Activated CD8-positive, alpha-beta memory T cell treated with anti-CD3 and anti-CD28 coated beads for 36 hours (primary cell): ENCODE measurements around the gene RAP1GAP2. TPM values are rescaled to one million over a fixed set of nuclear protein-coding genes. Genes with fewer than 3 reads are reported as not detected.
"Not testable (repeated sequence)": the region's sequence is repeated elsewhere in the genome, so short reads cannot be mapped to it uniquely, and the experiment has no call there.

Source experiments
- CTCF ChIA-PET: fragments of 350-600 bp; sonication (Branson Sonifier 250); formaldehyde crosslinking; loops from one replicate; lab custom pipeline; 2021; ENCODE audit warnings: antibody characterized with exemption; lab: Charles Lee
- POLR2A ChIA-PET: fragments of 350-600 bp; sonication (Branson Sonifier 250); formaldehyde crosslinking; loops from one replicate; lab custom pipeline; 2021; ENCODE audit warnings: antibody characterized with exemption; lab: Charles Lee
- total RNA-seq, 2 experiments: library from RNA; stranded (reverse); gene quantifications; one replicate each; pipeline ENCODE4 v1.2.3, GENCODE V29; 2021

Gene RAP1GAP2
- total RNA-seq, 2 experiments from 2014 or later: 0.27 to 0.52 TPM

GRCh38 chr17:2803971-2804370 is 7.7 kb downstream of the RAP1GAP2 start:
- ChIA-PET POLR2A (no interaction called here), CTCF (interaction anchor here (1.4 kb wide), 1 partner anchor 18 kb away, joined by 3 read pairs; no protein-coding TSS in a partner anchor)

GRCh38 chr17:2804912-2805311 is 8.7 kb downstream of the RAP1GAP2 start:
- CTCF ChIA-PET: interaction anchor here (1.4 kb wide), 1 partner anchor 10 kb away, joined by 5 read pairs; no protein-coding TSS in a partner anchor
- POLR2A ChIA-PET: no interaction called here

GRCh38 chr17:2805961-2806360 is 9.7 kb downstream of the RAP1GAP2 start:
- CTCF ChIA-PET: interaction anchor here (0.6 to 1.4 kb wide), 2 partner anchors 8 to 157 kb away, joined by 3 to 5 read pairs; no protein-coding TSS in a partner anchor

GRCh38 chr17:2808367-2809335 is 12.4 kb downstream of the RAP1GAP2 start:
- POLR2A ChIA-PET: no interaction called here
- CTCF ChIA-PET: no interaction called here

More at GRCh38 chr17:2805961-2806360, 9.7 kb downstream of the RAP1GAP2 start:
- POLR2A ChIA-PET: interaction anchor here (0.6 kb wide), 1 partner anchor 93 kb away, joined by 5 read pairs; no protein-coding TSS in a partner anchor

GRCh38 chr17:2809337-2809736 is 13.1 kb downstream of the RAP1GAP2 start:
- POLR2A ChIA-PET: no interaction called here
- CTCF ChIA-PET: no interaction called here

- ChIA-PET CTCF (interaction anchor here (1.0 to 2.7 kb wide), 12 partner anchors 9 to 117 kb away, joined by 3 to 19 read pairs (median 4); partner anchors contain the start of gene RAP1GAP2), POLR2A (interaction anchor here (0.5 to 1.1 kb wide), 3 partner anchors 19 to 104 kb away, joined by 3 to 4 read pairs (median 3); no protein-coding TSS in a partner anchor)
These were observed 17.8 kb downstream of the RAP1GAP2 start for GRCh38 chr17:2814049-2814448.

- POLR2A ChIA-PET: interaction anchor here (0.5 to 1.1 kb wide), 3 partner anchors 20 to 105 kb away, joined by 3 to 4 read pairs (median 3); no protein-coding TSS in a partner anchor
- CTCF ChIA-PET: interaction anchor here (0.8 to 2.7 kb wide), 14 partner anchors 9 to 117 kb away, joined by 3 to 19 read pairs (median 4); partner anchors contain the start of gene RAP1GAP2
These were observed 18.5 kb downstream of the RAP1GAP2 start for GRCh38 chr17:2814481-2815341.

- POLR2A ChIA-PET: no interaction called here
These were observed 19.5 kb downstream of the RAP1GAP2 start for GRCh38 chr17:2815781-2816185.

GRCh38 chr17:2816688-2817087 is 20.4 kb downstream of the RAP1GAP2 start:
- CTCF ChIA-PET: no interaction called here
- POLR2A ChIA-PET: no interaction called here

More at GRCh38 chr17:2815781-2816185, 19.5 kb downstream of the RAP1GAP2 start:
- CTCF ChIA-PET: interaction anchor here (2.0 to 2.7 kb wide), 2 partner anchors 12 to 33 kb away, joined by 8 to 19 read pairs; no protein-coding TSS in a partner anchor

GRCh38 chr17:2819294-2819693 is 23.1 kb downstream of the RAP1GAP2 start:
- CTCF ChIA-PET, POLR2A ChIA-PET: not testable (repeated sequence)

GRCh38 chr17:2819921-2820501 is 23.8 kb downstream of the RAP1GAP2 start:
- ChIA-PET POLR2A (no interaction called here), CTCF (no interaction called here)

GRCh38 chr17:2821868-2822267 is 25.6 kb downstream of the RAP1GAP2 start:
- POLR2A ChIA-PET: no interaction called here
- CTCF ChIA-PET: interaction anchor here (1.1 kb wide), 1 partner anchor 109 kb away, joined by 3 read pairs; no protein-coding TSS in a partner anchor

GRCh38 chr17:2822358-2822757 is 26.1 kb downstream of the RAP1GAP2 start:
- POLR2A ChIA-PET: no interaction called here
- CTCF ChIA-PET: no interaction called here

- ChIA-PET POLR2A (no interaction called here), CTCF (interaction anchor here (0.6 to 1.4 kb wide), 5 partner anchors 11 to 660 kb away, joined by 3 to 6 read pairs (median 3); no protein-coding TSS in a partner anchor)
These were observed 29.2 kb downstream of the RAP1GAP2 start for GRCh38 chr17:2825253-2825970.

- ChIA-PET CTCF (interaction anchor here (0.7 to 3.9 kb wide), 10 partner anchors 13 to 369 kb away, joined by 3 to 20 read pairs (median 4); no protein-coding TSS in a partner anchor), POLR2A (interaction anchor here (0.7 kb wide), 1 partner anchor 139 kb away, joined by 4 read pairs; no protein-coding TSS in a partner anchor)
These were observed 32.3 kb downstream of the RAP1GAP2 start for GRCh38 chr17:2828397-2829038.

- ChIA-PET CTCF (interaction anchor here (0.6 to 2.1 kb wide), 3 partner anchors 18 to 113 kb away, joined by 3 to 6 read pairs (median 4); no protein-coding TSS in a partner anchor), POLR2A (no interaction called here)
These were observed 34.4 kb downstream of the RAP1GAP2 start for GRCh38 chr17:2830678-2831077.

- ChIA-PET POLR2A (no interaction called here), CTCF (no interaction called here)
These were observed 39.5 kb downstream of the RAP1GAP2 start for GRCh38 chr17:2835780-2836179.
